ENCODE data around the gene ABCB8.

DNA sequence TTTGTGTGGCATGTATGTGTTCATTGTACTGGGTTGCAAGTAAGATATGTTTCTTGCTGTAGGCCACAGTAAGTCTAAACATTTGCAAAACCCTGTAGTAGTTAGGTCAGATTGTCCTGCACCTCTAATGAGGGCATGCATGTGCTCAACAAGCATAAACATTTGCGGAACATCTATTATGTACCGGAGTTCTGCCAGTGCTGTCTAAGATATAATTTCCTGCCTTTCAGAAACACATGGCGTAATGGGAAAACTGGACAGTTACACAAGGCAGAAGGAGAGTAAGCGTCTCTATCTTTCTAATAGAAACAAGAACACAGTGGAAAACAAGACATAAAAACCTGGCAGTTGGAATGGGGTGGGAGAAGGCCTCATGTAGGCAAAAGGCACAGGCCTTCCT lies 2.8 kb downstream of the ABCB8 start:
- TF ChIP-seq POLR2AphosphoS5 (IDR thresholded peaks at IDR 0.05; ENCODE audit: low read depth) = no peak
- TF ChIP-seq, protein P1, sequence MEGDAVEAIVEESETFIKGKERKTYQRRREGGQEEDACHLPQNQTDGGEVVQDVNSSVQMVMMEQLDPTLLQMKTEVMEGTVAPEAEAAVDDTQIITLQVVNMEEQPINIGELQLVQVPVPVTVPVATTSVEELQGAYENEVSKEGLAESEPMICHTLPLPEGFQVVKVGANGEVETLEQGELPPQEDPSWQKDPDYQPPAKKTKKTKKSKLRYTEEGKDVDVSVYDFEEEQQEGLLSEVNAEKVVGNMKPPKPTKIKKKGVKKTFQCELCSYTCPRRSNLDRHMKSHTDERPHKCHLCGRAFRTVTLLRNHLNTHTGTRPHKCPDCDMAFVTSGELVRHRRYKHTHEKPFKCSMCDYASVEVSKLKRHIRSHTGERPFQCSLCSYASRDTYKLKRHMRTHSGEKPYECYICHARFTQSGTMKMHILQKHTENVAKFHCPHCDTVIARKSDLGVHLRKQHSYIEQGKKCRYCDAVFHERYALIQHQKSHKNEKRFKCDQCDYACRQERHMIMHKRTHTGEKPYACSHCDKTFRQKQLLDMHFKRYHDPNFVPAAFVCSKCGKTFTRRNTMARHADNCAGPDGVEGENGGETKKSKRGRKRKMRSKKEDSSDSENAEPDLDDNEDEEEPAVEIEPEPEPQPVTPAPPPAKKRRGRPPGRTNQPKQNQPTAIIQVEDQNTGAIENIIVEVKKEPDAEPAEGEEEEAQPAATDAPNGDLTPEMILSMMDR (IDR thresholded peaks at IDR 0.05; ENCODE audit: insufficient read depth, low read length) = no peak
